ENCODE measurements around the gene TOM1.
A peak's percentile ranks its signal among the peaks of the same experiment; 100 is the strongest.
"Not testable (repeated sequence)": the region's sequence is repeated elsewhere in the genome, so short reads cannot be mapped to it uniquely, and the experiment has no call there.

Gene TOM1

DNA sequence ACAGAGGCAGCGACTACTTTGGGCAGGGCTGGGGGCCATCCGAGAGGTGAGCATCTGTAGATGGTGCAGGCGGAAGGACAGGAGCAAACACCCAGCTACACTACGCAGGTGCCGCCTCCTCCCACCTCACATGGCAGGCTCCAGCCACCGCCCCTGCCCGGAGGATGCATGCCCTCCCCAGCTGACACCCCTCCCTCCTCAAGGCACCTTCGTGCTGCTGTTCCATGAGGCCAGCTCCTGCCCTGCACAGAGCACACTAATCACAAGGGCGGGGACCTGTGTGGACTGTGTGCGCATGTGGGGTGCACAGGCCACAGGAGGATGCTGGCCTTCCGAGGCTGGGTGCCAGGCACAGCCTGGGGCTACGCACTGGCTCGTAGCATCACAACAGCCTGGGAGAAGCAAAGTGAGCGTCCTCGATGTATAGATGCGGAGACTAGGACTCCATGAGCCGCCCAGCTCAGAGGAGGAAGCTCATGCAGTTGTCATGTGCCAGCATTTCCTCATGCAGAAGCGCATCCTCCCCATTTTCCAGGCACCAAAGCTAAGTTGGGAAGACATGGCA is 48.4 kb downstream of the TOM1 start:
- DNase-seq: no peak

DNA sequence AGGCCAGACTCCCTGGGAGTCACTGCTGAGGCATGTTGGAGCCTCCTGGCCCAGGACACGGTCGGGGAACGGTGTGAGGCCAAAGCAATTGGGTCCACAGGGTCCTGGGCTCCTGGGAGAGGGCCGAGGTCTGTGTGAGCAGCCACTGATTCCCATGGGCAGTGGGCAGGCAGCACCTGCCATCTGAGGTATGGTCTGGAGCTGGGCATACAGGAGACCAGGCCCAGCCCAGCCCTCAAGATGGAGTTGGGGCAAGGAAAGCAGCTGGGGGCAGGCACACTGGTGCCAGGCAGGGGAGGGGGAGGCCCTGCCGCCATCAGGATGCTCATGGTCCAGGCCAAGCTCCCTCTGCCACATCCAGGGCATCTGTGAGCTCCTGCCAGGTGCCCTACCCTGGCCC is 49.0 kb downstream of the TOM1 start:
- DNase-seq: no peak

DNA sequence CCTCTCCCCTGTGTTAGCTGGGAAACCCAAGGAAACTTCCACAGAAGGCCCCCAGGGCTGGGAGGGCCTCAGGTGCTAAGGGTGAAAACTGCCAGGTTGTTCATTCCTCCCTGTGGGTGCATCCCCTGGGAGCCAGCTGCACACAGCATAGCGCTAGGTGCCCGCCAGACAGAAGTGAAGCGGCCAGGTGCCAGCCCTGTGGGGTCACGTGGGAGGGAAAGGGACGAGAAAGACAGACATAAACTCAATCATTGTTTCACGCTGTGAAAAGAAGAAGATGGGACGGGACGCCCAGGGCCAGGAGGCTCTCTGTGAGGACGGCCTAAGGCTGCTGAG is 49.6 kb downstream of the TOM1 start:
- no peak for DNase-seq

DNA sequence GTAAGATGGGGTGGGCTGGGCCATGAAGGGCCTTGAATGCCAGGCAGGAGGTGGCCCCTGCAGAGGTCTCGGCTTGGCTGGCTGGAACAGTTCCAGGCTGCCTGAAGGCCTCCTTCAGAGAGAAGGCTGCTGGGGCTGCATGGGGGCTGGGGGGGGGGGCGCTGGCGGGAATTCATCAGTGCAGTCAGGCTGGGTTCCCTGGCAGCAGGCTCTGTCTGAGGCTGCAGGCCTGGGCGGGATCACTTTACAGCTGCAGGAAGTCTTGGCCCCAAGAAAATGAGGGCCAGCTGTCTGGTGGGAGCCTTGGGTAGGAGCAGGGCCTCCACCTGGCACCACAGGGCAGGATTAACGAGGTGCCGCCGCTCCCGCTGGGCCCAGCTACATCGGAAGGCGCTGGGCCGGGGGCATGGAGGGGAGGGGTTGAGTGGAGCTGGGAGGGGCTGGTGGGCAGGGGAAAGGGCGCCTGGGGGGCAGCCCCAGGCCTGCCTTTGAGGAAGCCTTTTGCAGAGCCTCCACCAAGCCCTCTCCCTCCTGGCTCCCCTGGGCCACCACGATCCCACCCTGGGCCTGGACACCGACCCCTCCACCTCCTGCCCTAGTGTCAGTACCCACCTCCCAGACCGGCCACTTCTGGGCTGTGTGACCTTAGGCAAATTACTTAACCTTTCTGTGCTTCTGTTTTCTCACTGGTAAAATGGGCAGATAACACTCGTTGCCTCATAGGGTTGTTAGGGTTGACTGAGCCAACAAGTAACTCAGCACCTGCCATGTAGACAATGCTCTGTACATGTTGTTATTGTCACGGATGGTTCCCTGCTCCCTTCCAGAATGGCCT is 50.2 kb downstream of the TOM1 start:
- DNase-seq: no peak

DNA sequence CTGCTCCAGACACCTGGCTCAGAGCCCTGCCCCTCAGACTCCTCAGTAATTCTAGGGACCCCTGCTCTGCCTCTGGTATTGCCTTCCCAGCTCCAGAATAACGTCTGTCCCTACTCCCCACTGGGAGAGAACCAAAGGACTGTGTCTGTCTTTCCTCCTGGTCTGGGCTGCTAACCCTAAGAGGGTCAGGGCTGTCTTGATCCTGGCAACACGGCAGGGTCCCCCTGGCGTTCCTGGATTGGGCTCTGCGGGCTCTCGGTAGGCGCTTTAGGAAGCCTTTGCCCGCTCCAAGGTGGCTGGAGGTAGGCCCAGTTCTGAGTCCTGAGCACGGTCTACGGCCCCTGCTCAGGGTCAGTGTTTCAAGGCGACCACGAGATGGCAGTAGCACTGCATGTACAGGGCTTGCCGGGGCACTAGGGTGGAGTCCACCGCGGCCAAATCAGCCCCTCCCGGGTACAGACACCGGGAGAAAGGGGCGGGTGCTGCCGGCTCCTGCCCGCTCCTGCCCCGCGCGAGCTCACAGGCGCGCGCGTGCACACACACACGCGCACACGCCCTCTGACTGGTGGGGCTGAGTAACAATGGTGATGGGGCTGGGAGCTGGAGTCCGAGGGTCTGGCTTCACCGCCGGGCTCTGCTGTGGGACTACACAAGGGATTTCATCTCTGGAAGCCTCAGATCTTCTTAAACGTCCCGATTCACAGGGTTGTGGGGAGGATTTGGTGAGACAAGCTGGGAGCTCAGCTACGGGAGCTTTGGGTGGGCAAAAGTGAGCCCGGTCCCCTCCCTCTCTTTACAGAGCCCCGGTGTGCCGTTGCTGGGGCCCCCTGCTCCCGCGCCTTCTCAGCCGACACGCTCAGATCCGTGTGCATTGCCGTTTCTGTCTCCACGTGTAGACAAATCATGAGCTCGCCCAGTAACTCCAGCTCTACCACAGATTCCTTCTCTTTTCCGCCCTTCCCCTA is 51.1 kb downstream of the TOM1 start:
- DNase-seq: peak; percentile 56

DNA sequence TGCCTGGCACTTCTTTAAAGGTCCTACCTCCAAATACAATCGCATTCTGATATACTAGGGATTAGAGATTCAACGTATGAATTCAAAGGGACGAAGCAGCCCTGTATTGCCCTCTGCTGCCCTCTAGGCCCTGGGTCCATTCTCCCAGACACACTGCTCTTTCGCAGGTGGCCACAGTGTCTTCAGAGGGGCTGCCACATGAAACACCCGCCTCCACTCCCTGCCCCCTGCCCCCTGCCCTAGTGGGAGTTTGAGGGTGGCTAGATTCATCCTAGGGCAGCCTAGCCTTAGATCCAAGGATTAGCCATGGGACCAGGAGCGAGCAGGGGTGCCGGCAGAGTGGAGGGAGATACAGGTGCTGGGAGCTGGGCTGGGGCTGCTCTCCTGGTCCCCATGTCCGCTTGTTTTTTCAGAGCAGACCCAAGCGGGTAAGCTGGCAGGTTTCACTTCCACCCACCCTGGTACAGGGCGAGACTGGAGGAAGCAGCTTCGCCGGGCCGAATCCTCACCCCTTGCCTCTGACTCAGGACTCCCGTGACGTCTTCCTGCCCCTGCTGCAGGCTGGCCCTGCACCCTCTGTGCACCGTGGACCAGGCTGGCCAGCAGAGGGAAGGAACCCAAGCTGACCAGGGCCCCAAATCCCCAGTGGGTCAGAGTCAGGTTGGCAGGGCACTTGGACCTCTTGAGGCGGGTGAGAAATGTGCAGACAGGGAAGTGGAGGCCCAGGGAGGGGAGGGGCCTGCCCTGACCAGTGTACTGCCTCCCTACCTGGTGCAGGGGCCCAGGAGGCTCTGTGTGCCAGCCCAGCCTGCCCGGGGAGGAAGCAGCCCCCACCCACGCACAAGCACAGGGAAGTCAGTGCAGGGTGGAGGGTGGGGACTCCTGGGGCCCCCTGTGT is 52.8 kb downstream of the TOM1 start:
- DNase-seq: no peak

DNA sequence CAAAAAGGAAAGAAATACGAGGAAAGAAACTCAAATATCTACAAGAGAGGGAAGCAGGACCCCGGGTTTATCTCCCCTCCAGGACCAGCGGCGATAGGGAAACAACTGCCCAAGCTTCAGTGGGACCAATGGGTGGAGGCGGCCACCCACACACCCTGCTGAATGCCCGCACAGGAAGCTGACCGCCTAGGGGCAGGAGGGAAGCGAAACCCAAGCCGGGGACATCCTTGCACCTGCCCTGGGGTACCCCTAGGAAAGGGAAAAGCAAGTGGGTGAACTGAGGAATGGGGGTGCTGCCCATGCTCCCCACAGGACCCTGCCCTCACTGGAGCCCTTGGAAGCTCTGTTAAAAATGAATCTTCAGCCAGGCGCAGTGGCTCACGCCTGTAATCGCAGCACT is 53.6 kb downstream of the TOM1 start:
- DNase-seq: no peak

DNA sequence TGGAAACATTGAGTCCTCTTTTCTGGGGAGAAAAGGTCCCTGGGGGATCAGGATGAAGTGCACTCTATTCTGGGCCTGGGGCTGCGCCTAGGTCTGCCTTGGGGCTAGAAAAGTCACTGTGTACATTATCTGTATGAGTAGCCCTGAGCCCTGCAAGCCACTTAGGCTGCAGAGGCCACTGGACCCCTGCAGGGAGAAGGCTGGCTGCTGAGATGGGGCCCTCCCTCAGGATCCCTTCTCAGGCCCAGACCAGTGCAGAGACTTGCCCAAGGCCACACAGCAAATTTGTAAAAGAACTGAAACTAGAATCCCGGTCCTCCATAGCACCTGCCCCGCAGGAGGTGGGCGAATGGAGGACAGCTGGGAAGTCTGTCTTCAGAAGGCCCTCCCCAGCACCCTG is 54.4 kb downstream of the TOM1 start:
- no peak for DNase-seq

DNA sequence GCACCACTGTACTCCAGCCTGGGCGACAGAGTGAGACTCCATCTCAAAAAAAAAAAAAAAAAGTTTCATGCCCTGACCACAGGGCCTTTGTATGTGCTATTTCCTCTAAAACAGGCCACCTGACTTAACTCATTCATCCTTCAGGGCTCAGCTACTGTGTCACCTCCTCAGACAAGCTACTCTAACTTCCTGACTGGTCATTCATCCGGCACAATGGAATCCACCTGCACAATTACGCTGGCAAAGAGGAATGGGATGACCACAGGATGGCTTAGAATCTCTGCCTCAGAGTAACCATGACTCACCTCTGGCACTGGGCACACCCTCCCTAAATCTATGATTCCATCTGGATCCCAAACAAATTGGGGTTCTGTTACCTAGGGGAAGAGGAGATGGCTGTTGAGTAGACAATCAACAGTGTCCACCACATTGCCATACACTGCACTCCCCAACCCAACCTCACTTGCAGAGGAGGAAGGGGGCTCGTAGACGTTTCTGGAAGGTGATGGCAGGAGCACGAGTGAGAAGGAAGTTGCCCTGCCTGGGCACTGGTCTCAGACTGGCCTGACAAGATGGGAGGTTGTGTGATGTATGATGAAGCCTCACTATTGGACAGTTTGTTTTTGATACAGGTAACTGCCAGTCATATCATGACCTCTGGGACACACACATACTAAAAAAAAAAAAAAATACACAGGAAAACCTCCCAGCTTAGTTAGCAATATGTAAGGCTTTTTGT is 58.4 kb downstream of the TOM1 start:
- DNase-seq: no peak

DNA sequence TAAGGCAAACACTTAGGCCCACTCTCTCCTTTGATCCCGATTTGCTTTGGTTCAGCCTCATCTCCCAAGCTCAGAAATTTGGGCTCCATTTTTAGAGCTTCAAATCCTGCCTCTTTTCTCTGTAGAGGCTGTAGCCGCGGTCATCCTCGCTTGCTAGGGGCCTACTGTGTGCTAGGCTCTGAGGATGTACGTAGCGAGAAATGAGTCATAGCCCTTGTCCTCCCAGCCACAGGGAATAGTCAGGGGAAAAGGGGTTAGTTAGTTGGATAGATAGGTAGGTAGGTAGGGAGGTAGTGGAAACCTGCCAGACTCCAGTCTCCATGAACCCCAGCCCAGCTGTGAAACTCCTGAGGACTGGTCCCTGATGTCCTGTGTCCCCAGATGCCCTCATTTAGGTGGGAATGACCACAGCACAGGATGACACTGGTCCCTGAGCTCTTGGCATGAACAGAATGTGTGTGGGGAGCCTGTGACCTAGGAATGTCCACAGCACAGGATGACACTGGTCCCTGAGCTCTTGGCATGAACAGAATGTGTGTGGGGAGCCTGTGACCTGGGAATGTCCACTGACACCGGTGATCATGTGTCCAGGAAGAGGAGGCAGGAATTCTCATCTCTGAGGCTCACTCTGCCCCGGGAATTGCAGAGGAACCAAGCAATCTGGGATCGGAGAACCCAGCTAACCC is 59.8 kb downstream of the TOM1 start:
- no peak for DNase-seq

DNA sequence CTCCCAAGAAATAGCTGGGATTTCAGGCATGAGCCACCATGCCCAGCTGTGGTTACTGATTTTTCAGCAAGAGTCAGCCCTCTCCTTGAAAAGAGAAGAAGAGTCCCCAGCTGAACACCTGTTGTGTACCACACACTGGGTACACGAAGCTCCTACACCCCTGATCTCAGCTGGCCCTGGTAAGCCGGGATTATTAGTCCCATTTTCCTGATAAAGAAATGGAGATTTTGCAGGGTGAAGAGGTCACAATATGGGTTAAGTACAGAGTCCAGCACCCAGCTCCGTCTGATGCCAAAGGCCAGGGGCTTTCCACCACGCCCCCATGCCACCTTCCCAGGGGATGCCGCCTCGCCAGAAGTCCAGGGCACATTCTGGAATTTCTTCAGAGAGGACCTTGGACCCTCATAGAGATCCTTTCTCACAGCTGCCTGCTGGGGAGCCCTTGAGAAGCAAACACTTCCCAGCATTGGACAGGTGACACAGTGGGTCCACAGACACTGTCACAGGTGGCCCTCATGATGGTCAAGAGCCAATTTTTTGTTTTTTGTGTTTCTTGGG is 61.4 kb downstream of the TOM1 start:
- DNase-seq: no peak

DNA sequence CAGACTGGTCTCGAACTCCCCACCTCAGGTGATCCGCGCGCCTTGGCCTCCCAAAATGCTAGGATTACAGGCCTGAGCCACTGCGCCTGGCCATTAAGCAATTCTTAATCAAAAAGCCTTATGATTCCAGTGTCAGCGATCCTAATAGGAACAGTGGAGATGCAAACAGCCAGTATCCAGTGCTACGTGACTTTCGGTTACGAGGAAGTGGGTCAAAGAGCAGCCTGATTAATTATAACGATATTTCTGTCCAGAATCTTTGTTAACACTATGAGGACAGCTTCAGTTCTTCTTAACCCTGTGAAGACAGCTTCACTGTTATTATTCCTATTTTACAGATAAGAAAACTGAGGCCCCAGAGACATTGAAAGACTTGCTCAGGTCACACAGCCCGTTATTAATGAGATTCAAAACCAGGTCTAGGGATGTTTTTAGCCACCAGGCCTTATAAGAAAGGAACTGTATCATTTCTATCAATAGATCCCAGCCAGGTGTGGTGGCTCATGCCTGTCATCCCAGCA is 63.9 kb downstream of the TOM1 start:
- DNase-seq: no peak

DNA sequence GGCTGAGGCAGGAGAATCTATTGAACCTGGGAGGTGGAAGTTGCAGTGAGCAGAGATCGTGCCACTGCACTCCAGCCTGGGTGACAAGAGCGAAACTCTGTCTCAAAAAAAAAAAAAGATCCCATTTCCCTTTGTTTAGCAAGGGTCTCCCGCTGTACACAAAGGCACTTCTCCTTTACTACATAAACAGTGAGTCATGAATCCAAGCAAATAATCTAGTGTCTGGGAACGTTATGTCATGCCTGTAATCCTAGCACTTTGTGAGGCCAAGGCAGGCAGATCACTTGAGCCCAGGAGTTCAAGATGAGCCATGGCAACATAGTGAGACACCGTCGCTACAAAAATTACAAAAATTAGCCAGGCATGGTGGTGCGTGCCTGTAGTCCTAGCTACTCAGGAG is 64.5 kb downstream of the TOM1 start:
- DNase-seq: not testable (repeated sequence)

DNA sequence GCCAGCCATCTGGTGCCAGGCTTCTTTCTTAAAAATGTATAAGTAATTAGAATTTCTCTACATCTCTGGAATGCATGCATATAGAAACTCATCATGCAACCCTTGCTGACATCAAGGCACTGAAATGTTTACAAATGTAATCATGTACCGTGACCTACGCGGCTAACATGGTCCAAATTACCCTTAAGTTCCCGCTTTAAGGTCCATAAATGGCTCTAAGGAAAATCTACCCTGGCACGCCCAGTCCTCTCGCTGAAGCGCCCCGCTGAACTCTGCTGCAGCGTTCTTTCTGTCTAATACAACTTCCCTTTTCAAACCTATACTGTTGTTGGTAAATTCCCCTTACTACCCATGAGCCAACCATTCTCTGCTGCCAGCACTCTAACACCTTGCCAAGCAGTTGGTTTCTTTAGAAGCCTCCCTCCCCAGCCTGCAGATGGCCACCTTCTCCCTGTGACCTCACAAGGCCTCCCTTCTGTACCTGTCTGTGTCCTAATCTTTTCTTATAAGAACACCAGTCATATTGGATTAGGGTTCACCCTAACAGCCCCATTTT is 67.7 kb downstream of the TOM1 start:
- no peak for DNase-seq

DNA sequence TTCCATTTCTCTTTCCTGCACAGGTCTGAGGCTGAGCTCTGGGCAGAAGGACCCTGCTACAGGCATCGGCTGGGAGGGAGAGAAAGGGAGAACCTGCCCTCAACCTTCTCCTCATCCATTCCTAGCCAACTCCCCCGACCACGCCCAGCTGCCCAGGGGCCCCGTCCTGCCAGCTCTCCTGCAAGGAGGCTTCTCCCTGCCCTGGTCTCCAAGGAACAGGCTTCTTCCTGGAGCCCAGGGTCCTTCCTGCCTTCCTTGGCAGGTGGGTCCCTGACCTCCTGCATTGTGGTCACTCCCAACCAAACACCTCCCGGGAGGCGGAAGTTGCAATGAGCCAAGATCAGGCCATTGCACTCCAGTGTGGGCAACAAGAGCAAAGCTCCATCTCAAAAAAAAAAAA is 68.7 kb downstream of the TOM1 start:
- DNase-seq: no peak

DNA sequence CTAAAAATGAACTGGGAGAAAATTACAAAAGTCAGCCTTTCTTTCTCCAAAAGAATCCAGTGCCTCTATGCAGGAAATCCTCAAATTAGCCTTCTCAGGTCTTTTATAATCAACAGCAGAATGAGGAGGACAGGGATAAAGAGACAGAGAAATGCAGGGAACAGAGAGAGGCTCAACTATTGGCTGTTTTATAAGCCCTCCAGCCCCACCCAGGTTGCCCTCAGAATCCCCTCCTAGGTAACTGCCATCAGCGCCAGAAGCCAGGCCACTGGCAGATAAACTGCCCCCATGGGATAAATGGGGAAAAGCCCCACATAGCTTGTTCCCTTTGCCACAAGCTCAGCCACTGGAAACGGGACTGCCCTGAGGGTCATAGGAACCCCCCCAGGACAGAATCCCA is 70.3 kb downstream of the TOM1 start:
- DNase-seq: no peak

DNA sequence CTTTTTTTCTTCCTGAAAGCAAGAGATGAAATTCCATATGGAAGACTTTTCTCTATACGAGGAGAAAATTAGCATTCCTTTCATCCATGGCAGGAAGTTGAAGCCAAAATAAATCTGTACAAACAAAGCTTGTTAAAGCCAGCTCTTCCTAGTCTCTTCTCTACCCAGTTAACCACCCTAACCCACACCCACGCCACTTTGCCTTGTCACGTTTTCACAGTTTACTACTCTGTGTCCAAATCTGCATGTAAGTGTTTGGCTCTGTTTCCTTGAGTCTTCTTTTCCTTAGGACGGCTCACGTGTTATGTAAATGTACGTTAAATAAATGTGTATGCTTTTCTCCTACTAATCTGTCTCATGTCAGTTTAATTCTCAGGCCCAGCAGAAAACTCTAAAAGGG is 74.1 kb downstream of the TOM1 start:
- DNase-seq: no peak

DNA sequence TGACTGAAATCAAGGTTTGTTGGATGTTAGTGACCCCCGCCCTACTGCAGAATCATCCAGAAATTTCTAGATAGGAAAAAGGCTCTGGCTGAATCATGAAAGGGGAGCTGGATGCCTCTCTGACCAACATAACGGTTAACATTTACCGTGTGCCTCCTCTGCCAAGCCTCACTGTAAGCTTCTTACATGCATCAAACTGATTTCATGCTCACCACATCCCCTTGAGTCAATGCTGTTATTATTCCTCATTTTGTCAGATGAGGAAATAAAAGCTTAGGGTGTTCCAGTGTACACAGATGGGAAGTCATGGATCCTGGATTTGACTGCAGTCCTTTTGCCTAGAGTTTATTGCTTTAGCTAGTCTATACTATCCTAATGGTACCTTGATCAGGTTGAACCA is 75.3 kb downstream of the TOM1 start:
- no peak for DNase-seq

DNA sequence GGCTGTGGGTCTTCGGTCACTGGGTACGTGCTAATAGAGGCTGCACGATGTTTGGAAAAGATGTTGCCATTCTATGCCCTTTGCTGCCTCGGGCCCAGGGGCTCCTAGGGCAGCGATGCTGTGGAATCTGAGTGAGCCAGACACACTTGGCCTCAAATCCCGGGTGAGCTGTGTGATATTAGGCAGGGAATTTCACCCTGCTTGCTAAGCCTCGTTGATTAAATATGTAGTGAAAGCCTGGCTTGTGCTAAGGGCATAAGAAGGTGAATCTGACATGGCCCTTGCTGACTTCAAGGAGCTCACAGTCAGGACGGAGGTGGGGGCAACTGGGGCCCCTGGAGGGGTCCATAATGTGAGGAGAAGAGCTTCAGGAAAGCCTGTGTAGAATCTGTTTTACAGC is 75.8 kb downstream of the TOM1 start:
- no peak for DNase-seq

DNA sequence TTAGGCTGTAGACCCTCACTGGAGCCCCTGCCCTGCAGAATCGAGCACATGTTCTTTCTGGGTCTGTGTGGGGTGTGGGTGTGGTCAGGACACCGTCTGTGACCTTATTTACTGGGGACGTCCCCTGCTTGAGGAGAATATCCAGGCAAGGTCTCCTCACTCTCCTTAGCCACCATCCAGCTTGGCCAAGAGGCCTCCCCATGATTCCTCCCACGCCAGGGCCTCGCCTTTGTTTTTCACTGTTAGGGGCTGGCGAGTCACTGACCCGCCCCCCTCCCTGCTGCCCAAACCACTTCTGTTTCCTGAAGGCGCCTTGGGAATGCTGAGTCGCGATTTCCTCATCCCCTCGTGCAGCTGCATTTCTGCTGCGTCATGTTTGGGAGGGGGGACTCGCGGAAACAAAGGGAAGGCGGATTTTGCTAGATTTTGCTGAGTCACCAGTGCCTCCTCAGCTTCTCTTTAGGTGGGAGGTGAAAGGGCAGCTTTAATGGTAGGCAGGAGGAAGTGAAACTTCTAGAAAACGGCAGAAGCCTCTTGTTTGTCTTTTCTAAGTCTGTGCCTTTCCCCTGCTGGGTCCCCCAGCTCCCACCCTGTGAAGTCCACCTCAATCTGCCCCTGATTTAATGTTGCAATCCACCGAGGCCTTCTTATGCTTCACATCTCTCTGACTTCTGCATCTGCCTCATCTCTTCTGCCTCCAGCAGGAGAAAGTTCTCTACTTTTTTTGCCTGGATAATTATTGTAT is 77.2 kb downstream of the TOM1 start:
- DNase-seq: peak; percentile 64
